ENCODE data around the gene SLC25A45. TPM values are rescaled to one million over a fixed set of nuclear protein-coding genes. Genes with fewer than 3 reads are reported as not detected.

Gene SLC25A45
- total RNA-seq, 1 donor from 2014 or later: 1.9 TPM

GRCh38 chr11:65402790-65403189, 20.3 kb upstream of the SLC25A45 start:
- Histone ChIP-seq H3K79me2 (ENCODE audit: insufficient read depth, low read length) (peaks cover 6% of the 10 kb centered on the region), H3K4me3 (ENCODE audit: insufficient read depth, low read depth, low read length) (no peak overlapping the region), H3K9me3 (ENCODE audit: insufficient read depth, low read depth, low read length) (no peaks in the 10 kb centered on the region), H3K9ac (ENCODE audit: low read length) (no peak overlapping the region), H3K27me3 (ENCODE audit: insufficient read depth, low read length) (no peaks in the 10 kb centered on the region), H3K4me2 (ENCODE audit: low read length) (no peak overlapping the region), H3K4me1 (ENCODE audit: insufficient read depth, low read length) (no peaks in the 10 kb centered on the region), H3K36me3 (ENCODE audit: insufficient read depth, low read length) (peaks cover 11% of the 10 kb centered on the region), H2AFZ (ENCODE audit: low read depth, low read length) (no peak overlapping the region), H4K20me1 (ENCODE audit: insufficient read depth, low read length) (peaks cover 18% of the 10 kb centered on the region), H3K27ac (ENCODE audit: low read depth, low read length) (no peak overlapping the region)
- FAIRE-seq: no peak
- no peak for DNase-seq (ENCODE audit: low read depth)
- no peaks in the 10 kb centered on the region for H3K27me3 Mint-ChIP-seq (ENCODE audit: low read depth, unreplicated experiment)
- TF ChIP-seq EZH2 (IDR thresholded peaks at IDR 0.05; ENCODE audit: insufficient read depth, low read length): no peak
- no peak for TF ChIP-seq CTCF (IDR thresholded peaks at IDR 0.05; ENCODE audit: insufficient read depth, low read depth, low read length)
- H3K36me3 Mint-ChIP-seq (ENCODE audit: low read depth, unreplicated experiment): peaks cover 14% of the 10 kb centered on the region
- H3K4me1 Mint-ChIP-seq (ENCODE audit: low read depth, unreplicated experiment): peaks cover 5% of the 10 kb centered on the region
- H3K27ac Mint-ChIP-seq (ENCODE audit: unreplicated experiment): no peak overlapping the region
- H3K4me3 Mint-ChIP-seq (ENCODE audit: unreplicated experiment): no peak overlapping the region
- no peaks in the 10 kb centered on the region for H3K9me3 Mint-ChIP-seq (ENCODE audit: unreplicated experiment)

- H3K36me3 ChIP-seq (ENCODE audit: insufficient read depth, low read length): peaks cover 11% of the 10 kb centered on the region
- H3K4me2 ChIP-seq (ENCODE audit: low read length): no peak overlapping the region
- H3K9ac ChIP-seq (ENCODE audit: low read length): no peak overlapping the region
- DNase-seq (ENCODE audit: low read depth) (no peak), FAIRE-seq (no peak)
- peaks cover 19% of the 10 kb centered on the region for H3K36me3 Mint-ChIP-seq (ENCODE audit: low read depth, unreplicated experiment)
- no peaks in the 10 kb centered on the region for H3K4me1 ChIP-seq (ENCODE audit: insufficient read depth, low read length)
- H3K27me3 ChIP-seq (ENCODE audit: insufficient read depth, low read length): no peaks in the 10 kb centered on the region
- no peak for TF ChIP-seq EZH2 (IDR thresholded peaks at IDR 0.05; ENCODE audit: insufficient read depth, low read length)
- TF ChIP-seq CTCF (IDR thresholded peaks at IDR 0.05; ENCODE audit: insufficient read depth, low read depth, low read length): no peak
- no peak overlapping the region for H2AFZ ChIP-seq (ENCODE audit: low read depth, low read length)
- no peak overlapping the region for H3K4me3 Mint-ChIP-seq (ENCODE audit: unreplicated experiment)
- H3K9me3 ChIP-seq (ENCODE audit: insufficient read depth, low read depth, low read length): no peaks in the 10 kb centered on the region
- H3K4me3 ChIP-seq (ENCODE audit: insufficient read depth, low read depth, low read length): no peak overlapping the region
- peaks cover 18% of the 10 kb centered on the region for H4K20me1 ChIP-seq (ENCODE audit: insufficient read depth, low read length)
- peaks cover 5% of the 10 kb centered on the region for H3K4me1 Mint-ChIP-seq (ENCODE audit: low read depth, unreplicated experiment)
- H3K27ac ChIP-seq (ENCODE audit: low read depth, low read length): no peak overlapping the region
- H3K79me2 ChIP-seq (ENCODE audit: insufficient read depth, low read length): peaks cover 11% of the 10 kb centered on the region
- H3K27me3 Mint-ChIP-seq (ENCODE audit: low read depth, unreplicated experiment): no peaks in the 10 kb centered on the region
- peak overlapping the region; percentile 18 for H3K27ac Mint-ChIP-seq (ENCODE audit: unreplicated experiment)
- no peaks in the 10 kb centered on the region for H3K9me3 Mint-ChIP-seq (ENCODE audit: unreplicated experiment)
These were observed 19.4 kb upstream of the SLC25A45 start for GRCh38 chr11:65401803-65402248.

GRCh38 chr11:65401073-65401802, 18.8 kb upstream of the SLC25A45 start:
- TF ChIP-seq CTCF (IDR thresholded peaks at IDR 0.05; ENCODE audit: insufficient read depth, low read depth, low read length): no peak
- no peak for TF ChIP-seq EZH2 (IDR thresholded peaks at IDR 0.05; ENCODE audit: insufficient read depth, low read length)
- Histone ChIP-seq H3K4me3 (ENCODE audit: insufficient read depth, low read depth, low read length) (no peak overlapping the region), H3K27me3 (ENCODE audit: insufficient read depth, low read length) (no peaks in the 10 kb centered on the region), H3K4me2 (ENCODE audit: low read length) (no peak overlapping the region), H3K4me1 (ENCODE audit: insufficient read depth, low read length) (no peaks in the 10 kb centered on the region), H3K27ac (ENCODE audit: low read depth, low read length) (no peak overlapping the region), H3K9ac (ENCODE audit: low read length) (no peak overlapping the region), H3K79me2 (ENCODE audit: insufficient read depth, low read length) (peaks cover 14% of the 10 kb centered on the region), H4K20me1 (ENCODE audit: insufficient read depth, low read length) (peaks cover 19% of the 10 kb centered on the region), H3K9me3 (ENCODE audit: insufficient read depth, low read depth, low read length) (no peaks in the 10 kb centered on the region), H2AFZ (ENCODE audit: low read depth, low read length) (no peak overlapping the region), H3K36me3 (ENCODE audit: insufficient read depth, low read length) (peaks cover 11% of the 10 kb centered on the region)
- no peaks in the 10 kb centered on the region for H3K27me3 Mint-ChIP-seq (ENCODE audit: low read depth, unreplicated experiment)
- no peaks in the 10 kb centered on the region for H3K9me3 Mint-ChIP-seq (ENCODE audit: unreplicated experiment)
- H3K27ac Mint-ChIP-seq (ENCODE audit: unreplicated experiment): peak overlapping the region; percentile 18
- no peak for DNase-seq (ENCODE audit: low read depth)
- peaks cover 5% of the 10 kb centered on the region for H3K4me1 Mint-ChIP-seq (ENCODE audit: low read depth, unreplicated experiment)
- H3K4me3 Mint-ChIP-seq (ENCODE audit: unreplicated experiment): peak overlapping the region; percentile 54
- no peak for FAIRE-seq
- H3K36me3 Mint-ChIP-seq (ENCODE audit: low read depth, unreplicated experiment): peaks cover 19% of the 10 kb centered on the region
